Measurements from ENCODE around the gene KMT2C. TPM values are rescaled to one million over a fixed set of nuclear protein-coding genes. Genes with fewer than 3 reads are reported as not detected.
"Not testable (repeated sequence)": the region's sequence is repeated elsewhere in the genome, so short reads cannot be mapped to it uniquely, and the experiment has no call there.

Gene KMT2C
- total RNA-seq, 4 donors from 2014 or later: 44.1 to 67.6 (median 63.9) TPM

GRCh38 chr7:152383341-152384234 is 52.2 kb downstream of the KMT2C start:
- peak overlapping the region in 2 of 4 donors; percentile 5 to 14 for H3K27ac ChIP-seq
- intact Hi-C loops (cut with DNase I; ENCODE audit: low total_unique reads) (no loop called here), in situ Hi-C loops (cut with MboI; ENCODE audit: low sequenced_read_pairs in 4 of 4) (no loop called here)
- no peak overlapping the region for H3K4me3 ChIP-seq
- DNase-seq (no peak), ATAC-seq (peak in 1 of 2 donors; percentile 35)
- H3K9me3 ChIP-seq: no peaks in the 10 kb centered on the region
- no peaks in the 10 kb centered on the region for H3K36me3 ChIP-seq
- peaks cover 40 to 52% of the 10 kb centered on the region in 2 donors for H3K4me1 ChIP-seq
- TF ChIP-seq CTCF (IDR thresholded peaks at IDR 0.05 in 4 of 5, conservative IDR thresholded peaks at IDR 0.05 in 1 of 5): no peak
- no peak for TF ChIP-seq POLR2A (IDR thresholded peaks at IDR 0.05)
- H3K27me3 ChIP-seq: no peaks in the 10 kb centered on the region

GRCh38 chr7:152382244-152382643 is 53.6 kb downstream of the KMT2C start:
- no peaks in the 10 kb centered on the region for H3K27me3 ChIP-seq
- intact Hi-C loops (cut with DNase I; ENCODE audit: low total_unique reads) (no loop called here), in situ Hi-C loops (cut with MboI; ENCODE audit: low sequenced_read_pairs in 4 of 4) (no loop called here)
- H3K9me3 ChIP-seq: no peaks in the 10 kb centered on the region
- DNase-seq (no peak), ATAC-seq (no peak)
- H3K36me3 ChIP-seq: no peaks in the 10 kb centered on the region
- H3K4me3 ChIP-seq: no peak overlapping the region
- peak overlapping the region in 3 of 4 donors; percentile 3 to 39 (median 15) for H3K27ac ChIP-seq
- H3K4me1 ChIP-seq: peaks cover 40 to 45% of the 10 kb centered on the region in 2 donors
- no peak for TF ChIP-seq POLR2A (IDR thresholded peaks at IDR 0.05)
- no peak for TF ChIP-seq CTCF (IDR thresholded peaks at IDR 0.05 in 4 of 5, conservative IDR thresholded peaks at IDR 0.05 in 1 of 5)

GRCh38 chr7:152380931-152381578 is 54.7 kb downstream of the KMT2C start:
- in situ Hi-C loops (cut with MboI; ENCODE audit: low sequenced_read_pairs in 4 of 4); H3K27me3 ChIP-seq; H3K9me3 ChIP-seq; H3K4me3 ChIP-seq; intact Hi-C loops (cut with DNase I; ENCODE audit: low total_unique reads); H3K36me3 ChIP-seq; DNase-seq; ATAC-seq: not testable (repeated sequence)
- Histone ChIP-seq H3K27ac (peak overlapping the region in 1 of 4 donors; percentile 15), H3K4me1 (peaks cover 40 to 45% of the 10 kb centered on the region in 2 donors)

- H3K4me1 ChIP-seq: peaks cover 34 to 37% of the 10 kb centered on the region in 2 donors
- DNase-seq; H3K27ac ChIP-seq; intact Hi-C loops (cut with DNase I; ENCODE audit: low total_unique reads); in situ Hi-C loops (cut with MboI; ENCODE audit: low sequenced_read_pairs in 4 of 4); H3K9me3 ChIP-seq; H3K4me3 ChIP-seq; ATAC-seq; H3K27me3 ChIP-seq; H3K36me3 ChIP-seq: not testable (repeated sequence)
These were observed 57.3 kb downstream of the KMT2C start for GRCh38 chr7:152378497-152378896.

- in situ Hi-C loops (cut with MboI; ENCODE audit: low sequenced_read_pairs in 4 of 4): not testable (repeated sequence)
These were observed 58.9 kb downstream of the KMT2C start for GRCh38 chr7:152376716-152377484.

More at GRCh38 chr7:152376716-152377484, 58.9 kb downstream of the KMT2C start:
- H3K27me3 ChIP-seq; H3K36me3 ChIP-seq; intact Hi-C loops (cut with DNase I; ENCODE audit: low total_unique reads); ATAC-seq; H3K9me3 ChIP-seq; H3K4me3 ChIP-seq; DNase-seq: not testable (repeated sequence)
- Histone ChIP-seq H3K27ac (peak overlapping the region in 1 of 4 donors; percentile 68), H3K4me1 (peaks cover 18 to 22% of the 10 kb centered on the region in 2 donors)

Data from gastrocnemius medialis (tissue), 4 donors.